H1 (cell line): ENCODE data around the gene MYO1D. TPM values are rescaled to one million over a fixed set of nuclear protein-coding genes. Genes with fewer than 3 reads are reported as not detected.

Source experiments
- JUND ChIP-seq: IDR thresholded peaks from 2 replicates; pipeline ENCODE4 v1.6.1; 2011; ENCODE audit warnings: mild to moderate bottlenecking, improper control_type of control experiment, low read length
- KDM1A ChIP-seq: fragments of 200-600, 300-600 bp; sonication (generic); IDR thresholded peaks from 2 replicates; pipeline ENCODE4 v1.7.1; 2016; ENCODE audit warnings: mild to moderate bottlenecking, low read length, borderline replicate concordance
- MAFK ChIP-seq: IDR thresholded peaks from 2 replicates; pipeline ENCODE4 v1.6.1; 2012; ENCODE audit warnings: low read depth, mild to moderate bottlenecking, improper control_type of control experiment, low read length
- POLR2A ChIP-seq, 2 experiments: IDR thresholded peaks; 1 replicate in 1 of 2; 2 replicates in 1 of 2; pipeline ENCODE4 v1.6.1; 2011; ENCODE audit warnings: low read depth in 2 of 2, low read length in 2 of 2, mild to moderate bottlenecking in 2 of 2; ENCODE audit errors: control extremely low read depth in 1 of 2
- POLR2AphosphoS5 ChIP-seq: IDR thresholded peaks from 2 replicates; pipeline ENCODE4 v1.6.1; 2011; ENCODE audit warnings: low read depth, low read length
- polyA plus RNA-seq, 7 experiments: library from polyadenylated mRNA; depleted of rRNA in 3 of 7; stranded (reverse) in 5 of 7; unstranded in 2 of 7; fragments of >200 nt in 5 of 7; fragments of 200-250 nt in 2 of 7; gene quantifications; 1 replicate in 5 of 7; 2 replicates in 1 of 7; 4 replicates in 1 of 7; pipeline versions ENCODE4 v1.2.1 to v1.2.3, GENCODE V29; 2011 to 2013; ENCODE audit warnings: missing spikeins in 2 of 7, mixed read lengths in 2 of 7
- total RNA-seq: library from RNA; stranded (reverse); fragmentation: NEBNext Ultra II Directional; extraction: Animal tissue kit (Norgen Biotek cat#: 25700); gene quantifications from 2 replicates; pipeline ENCODE4 v1.2.1, GENCODE V29; 2021
- TF ChIP-seq, protein P1 (sequence below): fragments of 300-600 bp; sonication (generic); IDR thresholded peaks from 2 replicates; pipeline ENCODE4 v1.7.1; 2012; ENCODE audit warnings: low read length, moderate library complexity, mild to moderate bottlenecking, inconsistent platforms; ENCODE audit not compliant: insufficient replicate concordance

The MYO1D gene
- total and polyA plus RNA-seq, 2 of the 8 experiments (the other 6 are each of a cell fraction or from before 2014, with no cell fraction given), result 6.5 to 25.4 TPM

DNA sequence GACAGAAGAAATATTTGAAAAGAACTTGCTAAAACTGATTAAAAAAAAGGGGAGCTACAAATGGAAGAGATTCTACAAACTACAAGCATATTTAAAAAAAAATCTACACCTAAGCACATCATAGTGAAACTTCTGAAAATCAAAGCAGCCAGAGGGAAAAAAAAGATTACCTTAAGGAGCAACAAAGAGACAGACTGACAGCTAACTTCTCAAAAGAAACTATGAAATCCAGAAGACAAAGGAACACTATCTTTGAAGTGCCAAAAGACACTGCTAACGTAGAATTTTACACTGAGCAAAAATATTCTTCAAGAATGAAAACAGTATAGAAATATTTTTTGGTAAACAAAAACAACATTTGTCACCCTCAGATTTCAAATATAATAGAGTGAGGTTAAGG, 151.2 kb downstream of the MYO1D start (continued):
- TF ChIP-seq, protein P1, sequence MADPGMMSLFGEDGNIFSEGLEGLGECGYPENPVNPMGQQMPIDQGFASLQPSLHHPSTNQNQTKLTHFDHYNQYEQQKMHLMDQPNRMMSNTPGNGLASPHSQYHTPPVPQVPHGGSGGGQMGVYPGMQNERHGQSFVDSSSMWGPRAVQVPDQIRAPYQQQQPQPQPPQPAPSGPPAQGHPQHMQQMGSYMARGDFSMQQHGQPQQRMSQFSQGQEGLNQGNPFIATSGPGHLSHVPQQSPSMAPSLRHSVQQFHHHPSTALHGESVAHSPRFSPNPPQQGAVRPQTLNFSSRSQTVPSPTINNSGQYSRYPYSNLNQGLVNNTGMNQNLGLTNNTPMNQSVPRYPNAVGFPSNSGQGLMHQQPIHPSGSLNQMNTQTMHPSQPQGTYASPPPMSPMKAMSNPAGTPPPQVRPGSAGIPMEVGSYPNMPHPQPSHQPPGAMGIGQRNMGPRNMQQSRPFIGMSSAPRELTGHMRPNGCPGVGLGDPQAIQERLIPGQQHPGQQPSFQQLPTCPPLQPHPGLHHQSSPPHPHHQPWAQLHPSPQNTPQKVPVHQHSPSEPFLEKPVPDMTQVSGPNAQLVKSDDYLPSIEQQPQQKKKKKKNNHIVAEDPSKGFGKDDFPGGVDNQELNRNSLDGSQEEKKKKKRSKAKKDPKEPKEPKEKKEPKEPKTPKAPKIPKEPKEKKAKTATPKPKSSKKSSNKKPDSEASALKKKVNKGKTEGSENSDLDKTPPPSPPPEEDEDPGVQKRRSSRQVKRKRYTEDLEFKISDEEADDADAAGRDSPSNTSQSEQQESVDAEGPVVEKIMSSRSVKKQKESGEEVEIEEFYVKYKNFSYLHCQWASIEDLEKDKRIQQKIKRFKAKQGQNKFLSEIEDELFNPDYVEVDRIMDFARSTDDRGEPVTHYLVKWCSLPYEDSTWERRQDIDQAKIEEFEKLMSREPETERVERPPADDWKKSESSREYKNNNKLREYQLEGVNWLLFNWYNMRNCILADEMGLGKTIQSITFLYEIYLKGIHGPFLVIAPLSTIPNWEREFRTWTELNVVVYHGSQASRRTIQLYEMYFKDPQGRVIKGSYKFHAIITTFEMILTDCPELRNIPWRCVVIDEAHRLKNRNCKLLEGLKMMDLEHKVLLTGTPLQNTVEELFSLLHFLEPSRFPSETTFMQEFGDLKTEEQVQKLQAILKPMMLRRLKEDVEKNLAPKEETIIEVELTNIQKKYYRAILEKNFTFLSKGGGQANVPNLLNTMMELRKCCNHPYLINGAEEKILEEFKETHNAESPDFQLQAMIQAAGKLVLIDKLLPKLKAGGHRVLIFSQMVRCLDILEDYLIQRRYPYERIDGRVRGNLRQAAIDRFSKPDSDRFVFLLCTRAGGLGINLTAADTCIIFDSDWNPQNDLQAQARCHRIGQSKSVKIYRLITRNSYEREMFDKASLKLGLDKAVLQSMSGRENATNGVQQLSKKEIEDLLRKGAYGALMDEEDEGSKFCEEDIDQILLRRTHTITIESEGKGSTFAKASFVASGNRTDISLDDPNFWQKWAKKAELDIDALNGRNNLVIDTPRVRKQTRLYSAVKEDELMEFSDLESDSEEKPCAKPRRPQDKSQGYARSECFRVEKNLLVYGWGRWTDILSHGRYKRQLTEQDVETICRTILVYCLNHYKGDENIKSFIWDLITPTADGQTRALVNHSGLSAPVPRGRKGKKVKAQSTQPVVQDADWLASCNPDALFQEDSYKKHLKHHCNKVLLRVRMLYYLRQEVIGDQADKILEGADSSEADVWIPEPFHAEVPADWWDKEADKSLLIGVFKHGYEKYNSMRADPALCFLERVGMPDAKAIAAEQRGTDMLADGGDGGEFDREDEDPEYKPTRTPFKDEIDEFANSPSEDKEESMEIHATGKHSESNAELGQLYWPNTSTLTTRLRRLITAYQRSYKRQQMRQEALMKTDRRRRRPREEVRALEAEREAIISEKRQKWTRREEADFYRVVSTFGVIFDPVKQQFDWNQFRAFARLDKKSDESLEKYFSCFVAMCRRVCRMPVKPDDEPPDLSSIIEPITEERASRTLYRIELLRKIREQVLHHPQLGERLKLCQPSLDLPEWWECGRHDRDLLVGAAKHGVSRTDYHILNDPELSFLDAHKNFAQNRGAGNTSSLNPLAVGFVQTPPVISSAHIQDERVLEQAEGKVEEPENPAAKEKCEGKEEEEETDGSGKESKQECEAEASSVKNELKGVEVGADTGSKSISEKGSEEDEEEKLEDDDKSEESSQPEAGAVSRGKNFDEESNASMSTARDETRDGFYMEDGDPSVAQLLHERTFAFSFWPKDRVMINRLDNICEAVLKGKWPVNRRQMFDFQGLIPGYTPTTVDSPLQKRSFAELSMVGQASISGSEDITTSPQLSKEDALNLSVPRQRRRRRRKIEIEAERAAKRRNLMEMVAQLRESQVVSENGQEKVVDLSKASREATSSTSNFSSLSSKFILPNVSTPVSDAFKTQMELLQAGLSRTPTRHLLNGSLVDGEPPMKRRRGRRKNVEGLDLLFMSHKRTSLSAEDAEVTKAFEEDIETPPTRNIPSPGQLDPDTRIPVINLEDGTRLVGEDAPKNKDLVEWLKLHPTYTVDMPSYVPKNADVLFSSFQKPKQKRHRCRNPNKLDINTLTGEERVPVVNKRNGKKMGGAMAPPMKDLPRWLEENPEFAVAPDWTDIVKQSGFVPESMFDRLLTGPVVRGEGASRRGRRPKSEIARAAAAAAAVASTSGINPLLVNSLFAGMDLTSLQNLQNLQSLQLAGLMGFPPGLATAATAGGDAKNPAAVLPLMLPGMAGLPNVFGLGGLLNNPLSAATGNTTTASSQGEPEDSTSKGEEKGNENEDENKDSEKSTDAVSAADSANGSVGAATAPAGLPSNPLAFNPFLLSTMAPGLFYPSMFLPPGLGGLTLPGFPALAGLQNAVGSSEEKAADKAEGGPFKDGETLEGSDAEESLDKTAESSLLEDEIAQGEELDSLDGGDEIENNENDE, result no peak
- TF ChIP-seq MAFK (no peak), POLR2A (IDR thresholded peaks at IDR 0.05; ENCODE audit: control extremely low read depth in 1 of 2, low read depth in 2 of 2, low read length in 2 of 2) (no peak), KDM1A (no peak), POLR2AphosphoS5 (no peak), JUND (no peak)
